Measurements from ENCODE around the gene TTC23L.

DNA sequence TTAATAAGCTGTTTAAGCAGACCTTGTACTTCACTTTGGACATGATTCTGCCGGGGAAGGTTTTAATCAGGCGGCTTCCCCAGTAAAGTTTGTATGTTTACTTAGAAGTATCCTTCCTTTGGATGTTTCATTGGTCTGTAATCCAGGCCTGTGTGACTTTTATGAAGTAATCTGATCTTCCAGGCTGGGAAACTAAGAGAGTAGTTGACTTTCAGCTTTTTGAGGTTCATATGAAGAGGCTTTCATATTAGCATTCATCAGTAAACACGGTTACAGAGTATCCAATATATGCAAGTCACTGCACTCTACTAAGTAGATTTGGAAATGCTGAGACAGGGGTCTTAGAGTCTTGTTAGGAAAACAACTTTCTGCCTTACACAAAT is 91.5 kb downstream of the TTC23L start:
- TF ChIP-seq POLR2A (IDR thresholded peaks at IDR 0.05) (no peak), CTCF (IDR thresholded peaks at IDR 0.05) (no peak)
